HG03558 (cell line): ENCODE data around the gene MCF2L.

Experiments
- ATAC-seq: cut with Tn5 transposase; IDR thresholded peaks from one replicate; pipeline ENCODE4 v1.9.1; 2021; ENCODE audit warnings: moderate number of reproducible peaks; ENCODE audit not compliant: unreplicated experiment; ENCODE audit errors: extremely low read depth

Gene MCF2L

DNA sequence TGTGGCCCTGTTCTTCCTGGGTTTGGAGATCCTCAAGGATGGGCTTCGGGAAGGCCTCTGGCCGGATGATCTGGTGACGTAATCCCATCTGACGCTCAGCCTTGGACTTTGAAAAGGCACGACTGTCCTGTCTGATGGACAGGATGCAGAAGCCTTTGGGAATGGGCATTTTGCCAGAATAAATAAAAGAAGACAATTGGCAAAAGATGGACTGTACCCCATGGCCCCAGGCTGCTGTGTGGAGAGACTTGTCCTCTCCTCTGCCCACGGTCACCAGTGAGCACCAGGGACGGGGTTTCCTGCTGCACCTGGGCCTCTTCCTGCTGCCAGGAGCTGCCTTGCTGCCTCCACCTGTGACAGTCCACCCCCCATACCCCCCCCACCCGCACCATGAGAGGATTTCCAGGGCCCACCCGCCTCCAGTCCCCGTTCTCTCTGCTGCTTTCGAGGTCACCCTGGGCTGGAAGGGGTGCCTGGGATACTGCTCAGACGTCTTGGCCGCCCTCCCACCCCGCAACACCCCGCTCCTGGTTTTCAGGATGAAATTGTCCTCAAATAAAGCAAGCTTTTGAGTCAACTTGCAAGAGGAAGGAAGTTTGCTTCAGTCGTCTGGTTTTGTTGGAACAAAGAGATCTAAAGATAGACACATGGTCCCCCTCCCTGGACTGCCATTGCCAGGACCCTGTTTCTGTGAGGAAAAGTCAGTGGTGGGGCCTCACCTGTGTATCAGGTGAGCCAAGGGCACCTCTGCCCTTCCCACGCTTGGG lies 40.9 kb downstream of the MCF2L start:
- no peak for ATAC-seq

DNA sequence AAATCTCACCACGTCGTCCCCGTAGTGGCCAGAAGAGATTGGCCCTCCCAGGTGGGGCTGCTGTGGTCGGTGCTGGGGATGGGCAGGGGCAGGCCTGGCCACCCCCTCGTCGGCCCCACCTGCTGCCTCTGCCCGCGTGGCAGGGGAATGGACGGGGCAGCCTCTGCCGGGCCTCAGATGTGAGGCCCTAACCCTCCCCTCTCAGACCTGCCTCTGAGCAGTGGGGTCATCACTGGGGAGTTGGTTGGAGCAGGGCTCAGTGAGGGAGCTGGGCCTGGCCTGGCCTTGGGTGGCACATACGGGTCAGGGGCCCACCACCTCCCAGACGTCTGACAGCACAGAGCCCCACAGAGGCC lies 41.5 kb downstream of the MCF2L start:
- ATAC-seq, result no peak

DNA sequence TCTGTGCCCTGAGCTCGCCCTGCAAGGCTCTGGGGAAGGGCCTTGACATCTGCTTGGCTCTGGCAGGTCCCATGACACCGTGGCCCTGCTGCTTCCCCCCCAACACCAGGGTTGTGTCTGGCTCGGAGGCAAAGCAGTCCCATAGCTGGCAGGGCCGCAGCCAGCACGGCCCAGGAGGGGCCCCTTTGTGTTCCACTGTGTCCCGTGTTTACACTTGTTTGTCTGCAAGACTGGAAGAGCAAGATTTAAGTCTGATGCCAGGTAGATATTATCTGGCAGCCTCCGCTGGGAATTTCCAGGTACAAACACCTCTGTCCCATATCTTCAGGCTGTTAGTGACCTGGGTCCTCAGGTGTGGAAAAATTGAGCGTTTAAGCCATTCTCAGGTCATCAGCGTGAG lies 44.3 kb downstream of the MCF2L start:
- ATAC-seq, result no peak

DNA sequence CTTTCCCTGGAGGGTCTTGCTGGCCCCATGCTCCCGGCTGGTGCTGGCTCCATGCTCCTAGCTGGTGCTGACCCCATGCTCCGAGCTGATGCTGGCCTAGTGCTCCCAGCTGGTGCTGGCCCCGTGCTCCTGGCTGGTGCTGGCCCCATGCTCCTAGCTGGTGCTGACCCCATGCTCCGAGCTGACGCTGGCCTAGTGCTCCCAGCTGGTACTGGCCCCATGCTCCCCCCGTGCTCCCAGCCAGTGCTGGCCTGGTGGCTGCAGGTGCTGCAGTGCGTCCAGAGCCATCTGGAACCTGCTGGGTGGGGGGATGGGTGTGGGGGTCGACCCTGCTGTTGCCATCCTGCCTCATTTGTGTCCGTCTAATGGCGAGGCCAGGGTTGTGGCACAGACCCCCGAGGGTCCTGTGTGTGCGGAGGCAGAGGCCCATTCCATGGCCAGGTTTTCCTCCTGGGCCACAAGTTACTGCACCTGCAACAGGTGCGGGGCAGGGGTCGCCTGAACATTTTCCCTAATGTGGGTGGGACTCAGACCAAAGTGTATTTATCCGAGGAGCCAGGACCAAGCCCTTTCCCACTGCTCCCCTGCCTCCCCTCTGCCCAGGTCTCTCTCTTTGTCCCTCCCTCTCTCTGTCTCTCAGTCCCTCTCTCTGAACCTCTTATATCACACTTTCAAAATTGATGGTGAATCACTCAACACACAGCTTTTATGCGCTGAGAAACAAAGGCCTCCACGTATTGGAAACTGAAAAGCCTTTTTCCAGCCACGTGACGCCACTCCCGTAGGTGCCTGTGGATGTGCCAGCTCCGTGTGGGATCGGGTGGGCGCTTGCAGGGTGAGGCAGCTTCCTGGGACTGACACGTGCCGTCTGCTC lies 45.1 kb downstream of the MCF2L start:
- no peak for ATAC-seq

DNA sequence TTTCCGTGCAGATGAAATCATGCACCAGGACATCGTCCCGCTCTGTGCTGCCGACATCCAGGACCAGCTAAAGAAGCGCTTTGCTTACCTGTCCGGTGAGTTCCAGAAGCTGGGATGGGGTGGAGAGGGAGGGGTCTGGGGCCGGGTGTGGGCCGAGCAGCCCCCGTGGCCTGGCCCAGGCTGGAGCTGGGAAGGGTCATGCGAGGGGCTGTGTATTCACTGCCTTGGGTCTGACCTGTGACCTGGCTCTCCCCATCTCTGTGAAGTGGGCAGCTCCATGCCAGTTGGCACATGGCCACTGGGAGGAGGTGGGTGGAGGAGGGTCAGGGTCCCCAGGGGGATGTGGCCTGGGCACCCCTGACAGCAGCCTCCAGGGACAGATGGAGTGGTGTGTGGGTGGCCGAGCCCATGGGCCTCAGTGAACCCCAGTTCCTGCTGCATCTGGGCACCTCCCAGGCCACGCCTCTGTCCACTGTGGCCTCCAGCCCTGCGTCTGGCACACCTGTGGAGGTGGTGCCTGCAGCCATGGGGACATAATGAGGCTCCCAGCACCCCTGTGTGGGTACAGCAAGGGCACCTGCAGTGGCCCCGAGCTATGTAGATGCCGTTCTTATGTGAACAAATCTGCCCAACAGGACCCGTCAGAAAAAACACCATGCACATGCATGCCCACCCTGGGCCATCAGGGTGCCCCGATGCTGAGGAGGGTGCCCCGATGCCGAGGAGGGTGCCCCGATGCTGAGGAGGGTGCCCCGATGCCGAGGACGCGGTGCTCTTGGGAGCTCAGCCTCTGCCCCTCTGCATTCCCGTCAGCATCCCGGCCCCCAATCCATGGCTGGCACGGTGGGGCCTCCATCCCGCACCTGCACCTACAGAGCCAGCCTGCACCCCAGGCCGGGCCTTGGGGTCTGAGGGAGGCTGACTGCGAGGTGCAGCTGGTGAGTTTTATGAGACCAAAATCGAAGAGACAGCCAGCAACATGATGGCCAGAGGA lies 46.0 kb downstream of the MCF2L start:
- ATAC-seq, result no peak

DNA sequence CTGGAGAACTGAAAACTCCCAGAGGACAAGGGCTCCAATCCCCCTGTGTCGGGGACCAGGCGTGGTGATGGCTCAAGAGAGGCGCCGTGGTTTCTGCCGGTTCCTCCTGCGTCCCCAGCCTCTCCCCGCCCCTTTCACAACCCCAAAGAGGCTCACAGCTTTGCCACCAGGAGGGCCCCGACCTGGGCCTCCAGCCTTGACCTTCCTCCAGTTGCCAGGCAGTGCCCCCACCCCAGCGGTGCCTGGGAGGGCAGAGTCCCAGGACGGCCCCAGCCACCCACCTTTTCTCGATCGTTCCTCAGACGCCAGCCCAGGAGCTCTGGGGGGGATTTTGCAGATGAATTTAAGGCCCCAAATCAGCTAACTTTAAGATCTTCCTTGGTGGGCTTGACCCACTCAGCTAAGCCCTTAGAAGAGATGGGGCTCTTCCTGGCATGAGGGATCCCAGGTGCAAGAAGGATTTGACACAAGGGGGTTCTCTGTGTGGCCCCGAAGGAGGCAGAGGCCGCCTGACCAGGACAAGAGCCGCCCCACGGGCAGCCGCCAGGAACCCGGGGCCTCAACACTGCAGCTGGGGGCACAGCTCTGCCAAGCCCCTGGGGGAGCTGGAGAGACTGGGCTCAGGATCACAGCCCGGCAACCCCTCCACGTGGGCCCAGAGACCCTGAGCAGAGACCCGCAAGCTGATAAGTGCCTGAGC lies 47.0 kb downstream of the MCF2L start:
- ATAC-seq, result no peak

DNA sequence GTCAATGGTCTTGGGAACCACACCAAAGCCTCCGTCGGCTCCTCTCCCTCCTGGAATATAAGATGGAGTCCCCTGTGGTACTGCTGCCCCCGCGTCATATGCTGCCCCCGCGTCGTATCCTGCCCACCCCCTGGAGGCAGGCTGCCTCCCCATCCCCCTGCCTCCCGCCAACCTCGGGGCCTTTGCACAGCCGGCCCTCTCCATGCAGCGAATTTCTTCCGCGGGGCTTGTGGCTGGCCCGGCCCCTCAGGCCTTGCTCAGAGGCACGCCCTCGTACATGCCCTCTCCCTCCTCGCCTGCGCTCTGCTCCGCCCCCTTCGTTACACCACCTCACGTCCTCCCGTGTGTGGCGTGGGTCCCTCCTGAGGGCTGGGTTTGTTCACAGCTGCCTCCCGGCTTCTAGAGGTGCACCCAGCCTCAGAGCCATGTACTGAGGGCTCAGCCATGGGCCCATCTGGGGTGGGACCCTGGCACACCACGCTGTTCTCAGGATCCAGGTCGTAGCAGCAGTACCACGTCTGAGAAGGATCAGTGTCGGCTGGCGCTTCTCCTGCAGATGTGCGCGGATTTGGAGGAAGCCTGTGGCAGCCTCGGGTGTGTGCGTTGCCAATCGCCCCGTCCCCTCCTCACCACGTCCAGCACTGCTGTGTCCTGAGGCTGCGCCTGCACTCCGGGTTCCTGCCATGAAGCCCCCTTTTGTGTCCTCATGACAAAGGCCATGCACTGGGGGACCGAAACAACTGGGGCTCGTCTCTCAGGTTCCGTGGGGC lies 47.7 kb downstream of the MCF2L start:
- no peak for ATAC-seq

DNA sequence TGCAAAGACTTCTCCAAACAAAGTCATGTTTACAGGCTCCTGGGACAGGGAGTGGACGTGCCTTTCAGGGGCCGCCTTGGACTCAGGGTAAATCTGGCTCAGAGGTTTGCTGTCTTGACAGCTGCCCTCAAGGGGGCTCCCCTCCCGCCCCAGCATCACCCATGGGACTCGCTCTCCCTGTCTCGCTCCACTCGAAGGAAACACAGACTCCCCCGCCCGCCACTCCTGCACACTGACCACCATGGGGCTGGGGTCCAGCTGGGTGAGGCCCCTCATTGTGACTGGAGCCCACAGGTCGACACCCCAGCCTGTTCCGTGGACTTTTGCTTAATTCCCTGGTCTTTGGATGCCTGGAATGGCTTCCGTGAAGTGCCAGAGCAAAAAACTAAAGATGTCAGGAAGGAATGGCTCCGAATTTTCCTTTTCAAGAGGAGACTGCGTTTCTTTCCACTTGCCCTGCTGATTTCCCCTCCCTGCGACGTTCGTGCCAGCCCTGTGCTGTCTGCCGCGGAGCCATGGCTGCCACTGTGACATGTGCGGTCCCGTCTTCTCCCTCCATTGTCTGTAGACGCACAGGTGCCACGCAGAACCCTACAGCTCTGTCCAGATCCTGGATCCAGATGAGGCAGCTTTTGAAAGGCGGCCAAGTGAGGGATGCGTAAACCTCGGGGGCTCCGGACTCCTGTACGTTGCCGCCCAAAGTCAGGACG lies 48.6 kb downstream of the MCF2L start:
- ATAC-seq, result no peak

DNA sequence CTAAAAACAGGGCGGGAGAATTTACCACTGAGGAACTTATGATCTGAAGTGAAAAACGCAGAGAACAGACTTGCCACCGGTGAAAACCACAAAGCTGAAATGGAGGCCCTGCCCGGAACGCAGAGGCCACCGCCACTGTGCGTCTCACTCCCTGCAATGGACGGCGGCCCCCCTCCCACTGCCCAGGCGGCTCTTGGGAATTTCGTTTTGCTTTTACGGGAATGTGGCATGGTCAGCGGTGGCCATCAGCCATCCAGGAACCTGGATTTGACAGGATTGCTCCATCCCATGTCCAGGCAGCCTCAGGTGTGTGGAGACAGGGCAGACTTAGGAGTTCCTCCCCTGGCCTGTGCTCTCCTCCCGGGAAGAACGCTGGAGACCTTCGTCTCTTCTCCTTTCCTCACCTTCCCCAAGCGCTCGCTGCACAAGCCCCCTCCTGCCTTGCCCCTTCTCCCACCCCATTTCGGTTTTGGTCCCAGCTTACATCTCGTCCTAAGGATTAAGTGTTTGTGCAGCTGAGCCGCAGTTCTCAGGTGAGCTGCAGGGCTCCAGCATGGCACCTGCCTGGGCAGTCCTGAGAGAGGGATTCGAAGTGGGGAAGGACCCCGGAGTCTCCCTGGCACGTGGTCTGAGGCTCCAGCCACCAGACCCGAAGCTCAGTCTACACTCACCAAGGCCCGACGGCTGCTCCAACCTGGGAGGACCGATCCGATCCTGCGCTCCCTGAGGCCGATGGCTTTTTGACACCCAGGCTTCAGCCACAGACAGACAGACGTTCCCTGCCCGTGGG lies 49.9 kb downstream of the MCF2L start:
- no peak for ATAC-seq

DNA sequence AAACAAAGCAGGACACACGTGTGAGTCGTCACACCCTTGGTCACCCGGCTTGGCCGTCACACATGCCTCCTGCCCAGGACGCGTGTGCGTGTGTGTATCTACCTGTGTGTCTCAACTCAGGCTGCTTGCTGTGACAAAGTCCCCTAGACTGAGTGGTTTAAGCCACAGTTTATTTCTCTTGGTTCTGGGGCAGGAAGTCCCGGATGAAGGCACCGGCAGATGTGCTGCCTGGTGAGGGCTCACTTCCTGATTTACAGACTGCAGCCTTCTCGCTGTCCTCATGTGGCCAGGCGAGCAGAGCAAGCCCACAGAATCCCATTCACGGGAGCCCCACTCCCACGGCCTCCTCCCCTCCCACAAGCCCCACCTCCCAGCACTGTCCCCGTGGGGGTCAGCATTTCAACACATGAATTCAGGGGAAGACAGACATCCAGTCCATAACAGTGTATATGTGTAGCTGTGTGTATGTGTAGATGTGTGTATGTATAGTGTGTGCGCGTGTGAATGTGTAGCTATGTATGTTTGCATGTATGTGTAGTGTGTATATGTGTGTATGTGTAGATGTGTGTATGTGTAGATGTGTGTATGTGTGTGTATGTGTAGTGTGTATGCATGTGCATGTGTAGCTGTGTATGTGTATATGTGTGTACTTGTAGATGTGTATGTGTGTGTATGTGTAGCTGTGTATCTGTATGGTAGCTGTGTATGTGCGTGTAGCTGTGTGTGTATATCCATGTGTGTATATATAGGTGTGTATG lies 51.5 kb downstream of the MCF2L start:
- no peak for ATAC-seq

DNA sequence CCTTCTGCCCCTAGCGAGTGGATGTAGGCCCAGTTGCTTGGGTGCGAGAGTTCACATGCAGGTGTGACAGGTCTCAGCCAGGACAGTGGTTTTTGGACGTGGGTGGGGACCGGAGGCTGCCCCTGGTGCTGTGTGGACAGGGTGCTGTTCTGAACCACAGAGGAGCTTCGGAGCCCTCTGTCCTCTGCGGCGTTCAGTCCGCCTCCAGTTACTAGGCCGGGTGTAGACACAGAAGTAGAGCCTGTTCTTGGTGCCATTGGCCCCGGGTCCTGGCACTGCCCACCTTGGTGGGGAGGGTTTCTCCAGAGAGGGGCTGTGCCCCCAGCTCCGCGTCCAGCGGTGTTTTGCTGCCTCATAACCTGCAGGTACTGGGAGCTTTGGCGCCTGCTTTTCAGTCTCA lies 52.4 kb downstream of the MCF2L start:
- no peak for ATAC-seq

DNA sequence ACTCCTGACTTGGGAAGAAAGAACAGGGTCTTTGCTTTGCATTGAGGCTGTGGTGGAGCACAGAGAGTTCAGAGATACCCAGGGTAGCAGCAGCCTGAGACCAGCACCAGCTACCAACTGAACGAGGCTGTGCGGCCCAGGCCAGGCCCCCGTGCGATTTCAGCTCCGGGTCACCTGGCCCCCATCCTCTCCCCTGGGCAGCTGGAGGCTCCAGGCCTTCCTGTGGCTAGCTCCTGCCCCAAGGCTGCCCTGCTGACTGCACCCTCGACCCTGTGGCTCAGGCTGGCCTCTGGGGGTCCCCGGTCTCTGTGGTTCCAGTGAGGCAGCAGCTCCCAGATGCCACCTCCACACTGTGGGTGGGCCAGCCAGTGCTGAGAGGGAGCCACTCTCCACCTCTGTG lies 52.8 kb downstream of the MCF2L start:
- ATAC-seq, result no peak

DNA sequence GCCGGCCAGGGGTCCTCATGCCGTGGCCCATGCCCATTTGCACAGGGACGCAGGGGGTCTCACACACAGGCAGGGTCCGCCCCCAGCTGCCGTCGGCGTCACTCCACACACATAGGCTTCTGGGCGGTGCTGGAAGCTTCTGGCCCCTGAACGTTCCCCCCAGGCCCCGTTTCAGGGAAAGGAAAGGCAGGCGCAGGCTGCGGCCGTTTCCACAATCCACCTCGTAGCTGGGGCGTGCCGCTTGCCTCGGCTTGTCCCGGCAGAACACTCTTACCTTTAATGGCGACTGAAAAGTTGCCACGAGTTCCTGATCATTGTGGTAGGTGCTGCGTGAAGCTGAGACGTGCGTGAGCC lies 53.4 kb downstream of the MCF2L start:
- no peak for ATAC-seq

DNA sequence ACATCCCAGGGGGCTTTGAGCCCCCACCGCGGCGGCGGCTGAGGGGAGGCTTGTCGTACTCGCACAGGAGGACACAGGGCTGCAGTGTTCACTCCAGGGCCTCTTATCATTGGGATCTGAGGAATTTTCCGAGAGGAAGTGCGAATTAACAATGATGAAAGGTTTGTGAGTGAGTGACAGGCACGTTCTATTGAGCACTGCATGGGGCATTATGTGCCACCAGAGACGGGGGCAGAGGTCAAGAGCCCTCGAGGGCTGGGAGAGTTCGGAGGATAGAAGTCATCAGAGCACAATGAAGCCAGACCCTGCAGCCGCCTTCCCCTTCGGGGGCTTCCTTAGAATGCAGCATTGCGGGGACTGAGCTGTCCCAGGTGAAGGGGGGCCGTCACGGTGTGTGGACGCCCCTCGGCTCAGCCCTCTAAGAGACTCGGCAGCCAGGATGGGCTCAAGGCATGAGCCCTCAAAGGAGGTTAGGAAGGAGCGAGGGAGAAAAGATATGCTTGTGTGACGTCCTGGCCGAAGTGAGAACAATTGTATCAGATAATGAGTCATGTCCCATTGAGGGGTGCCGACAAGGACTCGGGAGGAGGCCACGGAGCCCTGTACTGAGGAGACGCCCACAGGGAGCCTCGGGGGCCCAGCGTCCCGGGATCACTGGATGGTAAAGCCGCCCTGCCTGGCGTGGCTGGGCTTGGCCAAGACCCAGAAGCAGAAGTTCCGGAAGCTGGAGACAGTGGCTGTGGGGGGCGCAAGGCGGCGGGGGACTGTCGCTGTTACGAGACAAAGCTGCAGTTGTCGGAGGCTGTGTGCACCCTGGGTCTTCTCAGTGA lies 53.9 kb downstream of the MCF2L start:
- no peak for ATAC-seq

DNA sequence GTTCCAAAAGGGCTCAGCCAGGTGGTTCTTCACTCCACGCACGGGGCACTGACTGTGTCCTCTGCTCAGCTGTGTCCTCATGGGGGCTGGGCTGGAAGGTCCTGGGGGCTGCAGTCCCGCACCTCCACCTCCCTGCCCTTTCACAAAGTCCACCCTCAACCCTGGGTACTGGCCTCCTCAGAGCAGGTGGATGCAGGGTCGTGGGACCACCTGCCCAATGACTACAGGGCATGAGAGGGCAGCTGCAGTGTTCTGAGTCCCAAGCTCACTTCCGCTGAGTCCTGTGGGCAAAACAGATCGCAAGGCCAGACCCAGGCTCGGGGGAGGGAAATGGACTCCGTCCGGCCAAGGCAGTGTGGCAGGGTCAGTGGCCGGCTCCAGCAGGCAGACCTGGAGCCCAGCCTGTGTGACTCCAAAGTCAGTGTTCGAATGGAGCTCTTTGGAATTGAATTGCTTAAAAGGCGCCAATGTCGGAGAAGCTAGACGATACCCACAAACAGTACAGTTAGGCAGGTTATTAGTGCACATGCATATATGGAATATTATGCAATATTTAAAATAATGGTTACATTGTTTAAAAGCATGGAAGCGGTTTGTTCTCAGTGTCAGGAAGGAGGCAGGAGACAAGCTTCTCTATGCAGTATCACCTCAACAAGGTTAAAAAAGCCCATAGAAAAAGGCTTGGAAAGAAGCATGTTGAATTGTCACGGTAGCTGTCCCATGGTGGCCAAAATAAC lies 54.8 kb downstream of the MCF2L start:
- no peak for ATAC-seq

DNA sequence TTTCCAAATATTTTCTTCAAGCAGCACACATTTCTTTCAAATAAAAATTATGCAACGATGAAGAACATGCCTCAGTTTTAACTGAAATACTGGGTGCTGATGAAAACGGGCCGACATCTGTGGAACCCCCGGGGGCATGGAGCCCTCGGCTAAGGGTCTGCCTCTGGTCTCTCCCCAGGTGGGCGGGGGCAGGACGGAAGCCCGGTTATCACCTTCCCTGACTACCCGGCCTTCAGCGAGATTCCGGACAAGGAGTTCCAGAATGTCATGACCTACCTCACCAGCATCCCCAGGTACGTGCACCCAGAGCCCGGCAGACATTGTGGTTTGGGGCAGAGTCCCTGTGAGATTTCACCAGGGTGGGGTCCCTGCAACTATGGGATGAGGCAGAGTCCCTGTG lies 55.5 kb downstream of the MCF2L start:
- ATAC-seq, result no peak
